Measurements from ENCODE around the gene TGFBR3. TPM values are rescaled to one million over a fixed set of nuclear protein-coding genes. Genes with fewer than 3 reads are reported as not detected.

The TGFBR3 gene
- total RNA-seq, 1 experiment from 2014 or later = 14.5 TPM

DNA sequence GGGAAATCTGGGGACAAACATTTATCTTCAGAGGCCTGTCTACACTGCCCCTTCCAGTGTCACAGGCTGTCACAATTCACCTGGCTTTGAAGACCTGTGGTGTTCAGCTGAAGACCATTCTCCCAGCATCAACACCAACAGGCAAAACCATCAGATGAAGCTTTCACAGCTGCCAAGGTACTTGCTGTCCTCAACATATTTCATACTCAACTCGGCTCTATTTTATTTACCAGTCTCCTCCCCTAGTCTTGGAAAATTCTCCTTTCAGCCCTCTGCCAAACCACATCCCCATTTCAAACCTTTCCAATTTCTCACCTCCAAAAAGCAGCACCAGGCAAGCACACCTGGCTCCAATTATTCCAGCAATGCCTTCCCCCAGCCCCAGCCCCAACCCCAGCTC lies 108.8 kb downstream of the TGFBR3 start:
- CTCF ChIA-PET = no interaction called here
- DNase-seq (ENCODE audit: low read depth, low spot score) = no peak
- BruUV-seq (replicated peaks) = no TSS peak
- ATAC-seq = no peak
- Histone ChIP-seq H3K27ac (ENCODE audit: low read length) (no peak overlapping the region), H3K4me1 (ENCODE audit: control insufficient read depth, insufficient read depth, low read length) (peaks cover 9% of the 10 kb centered on the region), H3K9me3 (ENCODE audit: control insufficient read depth, insufficient read depth, low read depth, low read length) (no peaks in the 10 kb centered on the region), H3K4me3 (ENCODE audit: low read depth in 2 of 2, low read length in 2 of 2) (no peak overlapping the region), H3K36me3 (ENCODE audit: control insufficient read depth, insufficient read depth, low read length) (no peaks in the 10 kb centered on the region), H3K27me3 (ENCODE audit: control insufficient read depth, insufficient read depth, low read length) (no peaks in the 10 kb centered on the region)
- in situ Hi-C loops (cut with HindIII; ENCODE audit: low pct_unique_long_range_greater_than_20kb, low sequenced_read_pairs) = no loop called here
- POLR2A ChIA-PET = no interaction called here
- intact Hi-C loops (cut with micrococcal nuclease; ENCODE audit: unreplicated experiment) = no loop called here
- TF ChIP-seq TCF7L2 (IDR thresholded peaks at IDR 0.05; ENCODE audit: low read depth, low read length) = no peak
- TF ChIP-seq, protein P1, sequence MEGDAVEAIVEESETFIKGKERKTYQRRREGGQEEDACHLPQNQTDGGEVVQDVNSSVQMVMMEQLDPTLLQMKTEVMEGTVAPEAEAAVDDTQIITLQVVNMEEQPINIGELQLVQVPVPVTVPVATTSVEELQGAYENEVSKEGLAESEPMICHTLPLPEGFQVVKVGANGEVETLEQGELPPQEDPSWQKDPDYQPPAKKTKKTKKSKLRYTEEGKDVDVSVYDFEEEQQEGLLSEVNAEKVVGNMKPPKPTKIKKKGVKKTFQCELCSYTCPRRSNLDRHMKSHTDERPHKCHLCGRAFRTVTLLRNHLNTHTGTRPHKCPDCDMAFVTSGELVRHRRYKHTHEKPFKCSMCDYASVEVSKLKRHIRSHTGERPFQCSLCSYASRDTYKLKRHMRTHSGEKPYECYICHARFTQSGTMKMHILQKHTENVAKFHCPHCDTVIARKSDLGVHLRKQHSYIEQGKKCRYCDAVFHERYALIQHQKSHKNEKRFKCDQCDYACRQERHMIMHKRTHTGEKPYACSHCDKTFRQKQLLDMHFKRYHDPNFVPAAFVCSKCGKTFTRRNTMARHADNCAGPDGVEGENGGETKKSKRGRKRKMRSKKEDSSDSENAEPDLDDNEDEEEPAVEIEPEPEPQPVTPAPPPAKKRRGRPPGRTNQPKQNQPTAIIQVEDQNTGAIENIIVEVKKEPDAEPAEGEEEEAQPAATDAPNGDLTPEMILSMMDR (IDR thresholded peaks at IDR 0.05) = no peak
- no peak for TF ChIP-seq SIN3A (IDR thresholded peaks at IDR 0.05; ENCODE audit: borderline replicate concordance, insufficient read depth, low read depth, low read length)
- TF ChIP-seq POLR2AphosphoS5 (IDR thresholded peaks at IDR 0.05; ENCODE audit: low read depth, low read length) = no peak
- TF ChIP-seq, protein P2, sequence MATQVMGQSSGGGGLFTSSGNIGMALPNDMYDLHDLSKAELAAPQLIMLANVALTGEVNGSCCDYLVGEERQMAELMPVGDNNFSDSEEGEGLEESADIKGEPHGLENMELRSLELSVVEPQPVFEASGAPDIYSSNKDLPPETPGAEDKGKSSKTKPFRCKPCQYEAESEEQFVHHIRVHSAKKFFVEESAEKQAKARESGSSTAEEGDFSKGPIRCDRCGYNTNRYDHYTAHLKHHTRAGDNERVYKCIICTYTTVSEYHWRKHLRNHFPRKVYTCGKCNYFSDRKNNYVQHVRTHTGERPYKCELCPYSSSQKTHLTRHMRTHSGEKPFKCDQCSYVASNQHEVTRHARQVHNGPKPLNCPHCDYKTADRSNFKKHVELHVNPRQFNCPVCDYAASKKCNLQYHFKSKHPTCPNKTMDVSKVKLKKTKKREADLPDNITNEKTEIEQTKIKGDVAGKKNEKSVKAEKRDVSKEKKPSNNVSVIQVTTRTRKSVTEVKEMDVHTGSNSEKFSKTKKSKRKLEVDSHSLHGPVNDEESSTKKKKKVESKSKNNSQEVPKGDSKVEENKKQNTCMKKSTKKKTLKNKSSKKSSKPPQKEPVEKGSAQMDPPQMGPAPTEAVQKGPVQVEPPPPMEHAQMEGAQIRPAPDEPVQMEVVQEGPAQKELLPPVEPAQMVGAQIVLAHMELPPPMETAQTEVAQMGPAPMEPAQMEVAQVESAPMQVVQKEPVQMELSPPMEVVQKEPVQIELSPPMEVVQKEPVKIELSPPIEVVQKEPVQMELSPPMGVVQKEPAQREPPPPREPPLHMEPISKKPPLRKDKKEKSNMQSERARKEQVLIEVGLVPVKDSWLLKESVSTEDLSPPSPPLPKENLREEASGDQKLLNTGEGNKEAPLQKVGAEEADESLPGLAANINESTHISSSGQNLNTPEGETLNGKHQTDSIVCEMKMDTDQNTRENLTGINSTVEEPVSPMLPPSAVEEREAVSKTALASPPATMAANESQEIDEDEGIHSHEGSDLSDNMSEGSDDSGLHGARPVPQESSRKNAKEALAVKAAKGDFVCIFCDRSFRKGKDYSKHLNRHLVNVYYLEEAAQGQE (IDR thresholded peaks at IDR 0.05; ENCODE audit: insufficient read depth in 1 of 2, low read depth in 2 of 2, low read length in 1 of 2) = no peak

DNA sequence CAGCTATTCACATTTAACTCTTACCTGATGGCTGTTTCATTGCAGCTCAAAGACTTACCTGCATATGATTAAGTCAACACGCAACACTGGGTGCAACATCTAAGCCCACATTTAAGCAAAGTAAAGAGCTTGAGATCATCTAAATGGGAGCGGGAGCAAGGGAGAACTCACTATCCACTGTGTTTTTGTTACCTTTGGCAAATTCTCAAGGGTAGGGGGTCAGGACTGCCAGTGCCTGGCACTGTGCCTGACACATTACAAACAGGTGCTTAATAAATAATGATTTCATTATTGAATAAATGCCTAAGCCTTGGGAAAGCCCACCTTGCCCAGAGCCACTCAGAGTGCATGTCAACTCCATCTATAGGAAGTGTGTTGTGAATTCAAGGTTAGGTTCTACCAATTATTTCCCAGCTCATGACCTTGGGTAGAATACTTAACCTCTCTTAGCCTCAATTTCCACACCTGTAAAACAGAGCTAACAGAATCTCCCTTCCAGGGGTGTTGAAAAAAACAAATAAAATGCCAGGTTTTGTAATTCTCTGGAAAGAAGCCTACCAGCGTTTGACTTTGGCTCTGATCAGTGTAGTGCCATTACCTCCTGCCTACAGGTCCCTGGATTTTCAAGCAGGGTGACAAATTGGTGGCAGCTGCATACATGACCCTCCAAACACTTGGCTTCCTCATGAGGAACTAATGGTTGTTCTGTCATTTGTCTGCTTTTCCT lies 109.7 kb downstream of the TGFBR3 start:
- Histone ChIP-seq H3K36me3 (ENCODE audit: control insufficient read depth, insufficient read depth, low read length) (no peaks in the 10 kb centered on the region), H3K27me3 (ENCODE audit: control insufficient read depth, insufficient read depth, low read length) (no peaks in the 10 kb centered on the region), H3K4me1 (ENCODE audit: control insufficient read depth, insufficient read depth, low read length) (peaks cover 4% of the 10 kb centered on the region; the same call in 1 of the 2 replicates), H3K9me3 (ENCODE audit: control insufficient read depth, insufficient read depth, low read depth, low read length) (no peaks in the 10 kb centered on the region), H3K4me3 (ENCODE audit: low read depth in 2 of 2, low read length in 2 of 2) (no peak overlapping the region), H3K27ac (ENCODE audit: low read length) (no peak overlapping the region)
- POLR2A ChIA-PET = no interaction called here
- no peak for DNase-seq (ENCODE audit: low read depth, low spot score)
- in situ Hi-C loops (cut with HindIII; ENCODE audit: low pct_unique_long_range_greater_than_20kb, low sequenced_read_pairs) = no loop called here
- BruUV-seq (replicated peaks) = no TSS peak
- no peak for ATAC-seq
- TF ChIP-seq TCF7L2 (IDR thresholded peaks at IDR 0.05; ENCODE audit: low read depth, low read length) (no peak), SIN3A (IDR thresholded peaks at IDR 0.05; ENCODE audit: borderline replicate concordance, insufficient read depth, low read depth, low read length) (no peak), POLR2AphosphoS5 (IDR thresholded peaks at IDR 0.05; ENCODE audit: low read depth, low read length) (no peak)
- TF ChIP-seq, protein P2 (IDR thresholded peaks at IDR 0.05; ENCODE audit: insufficient read depth in 1 of 2, low read depth in 2 of 2, low read length in 1 of 2) = no peak
- TF ChIP-seq, protein P1 (IDR thresholded peaks at IDR 0.05) = no peak
- CTCF ChIA-PET = no interaction called here
- intact Hi-C loops (cut with micrococcal nuclease; ENCODE audit: unreplicated experiment) = no loop called here

Measured in Panc1 (cell line).